Progenitor cell of endocrine pancreas (in vitro differentiated cells): ENCODE results near the gene ANKDD1B. TPM values are rescaled to one million over a fixed set of nuclear protein-coding genes. Genes with fewer than 3 reads are reported as not detected.
"Not testable (repeated sequence)": the region's sequence is repeated elsewhere in the genome, so short reads cannot be mapped to it uniquely, and the experiment has no call there.

ENCODE experiments used
- DNase-seq: peaks from one replicate; pipeline ENCODE4 v3.0.0; 2021; ENCODE audit warnings: low spot score; ENCODE audit not compliant: unreplicated experiment
- H3K27ac Mint-ChIP-seq: 2 replicates; pipeline ENCODE4 v1.8.0; 2021; ENCODE audit warnings: mild to moderate bottlenecking, moderate library complexity, mixed read lengths
- H3K27me3 Mint-ChIP-seq: 2 replicates; pipeline ENCODE4 v1.8.0; 2021; ENCODE audit warnings: mixed read lengths
- H3K36me3 Mint-ChIP-seq: 2 replicates; pipeline ENCODE4 v1.8.0; 2022; ENCODE audit warnings: mixed read lengths; ENCODE audit not compliant: insufficient read depth
- H3K4me1 Mint-ChIP-seq: 2 replicates; pipeline ENCODE4 v1.8.0; 2021; ENCODE audit warnings: low read depth, mixed read lengths
- H3K4me3 Mint-ChIP-seq: 2 replicates; pipeline ENCODE4 v1.8.0; 2021; ENCODE audit warnings: low read depth, mild to moderate bottlenecking, moderate library complexity, mixed read lengths
- H3K9me3 Mint-ChIP-seq: 2 replicates; pipeline ENCODE4 v1.8.0; 2021; ENCODE audit warnings: low read depth, mixed read lengths
- total RNA-seq: library from RNA; stranded (reverse); gene quantifications from 2 replicates; pipeline ENCODE4 v1.2.1, GENCODE V29; 2021
- TF ChIP-seq, protein P1 (sequence below): fragments of 200-600 bp; sonication (generic); IDR thresholded peaks from one replicate; pipeline ENCODE4 v1.5.0; 2021; ENCODE audit warnings: antibody characterized with exemption, mild to moderate bottlenecking; ENCODE audit not compliant: unreplicated experiment

Gene ANKDD1B
- total RNA-seq, 1 donor from 2014 or later, result 2.8 TPM

DNA sequence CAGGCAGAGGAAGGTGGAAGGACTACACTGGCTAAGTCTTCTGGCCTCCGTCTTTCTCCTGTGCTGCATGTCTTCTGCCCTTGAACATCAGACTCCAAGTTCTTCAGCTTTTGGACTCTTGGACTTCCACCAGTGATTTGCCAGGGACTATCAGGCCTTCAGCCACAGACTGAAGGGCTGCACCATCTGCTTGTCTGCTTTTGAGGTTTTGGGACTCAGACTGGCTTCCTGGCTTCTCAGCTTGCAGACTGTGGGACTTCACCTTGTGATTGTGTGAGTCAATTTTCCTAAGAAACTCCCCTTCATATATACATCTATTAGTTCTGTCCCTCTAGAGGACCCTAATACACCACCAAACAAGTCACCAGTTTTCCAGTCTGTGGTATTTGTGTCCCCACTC lies 9.7 kb upstream of the ANKDD1B start:
- Mint-ChIP-seq H3K4me3 (no peak overlapping the region), H3K27ac (no peak overlapping the region), H3K36me3 (peaks cover 12% of the 10 kb centered on the region), H3K9me3 (no peaks in the 10 kb centered on the region), H3K4me1 (peaks cover 2% of the 10 kb centered on the region), H3K27me3 (no peaks in the 10 kb centered on the region)
- TF ChIP-seq, protein P1, sequence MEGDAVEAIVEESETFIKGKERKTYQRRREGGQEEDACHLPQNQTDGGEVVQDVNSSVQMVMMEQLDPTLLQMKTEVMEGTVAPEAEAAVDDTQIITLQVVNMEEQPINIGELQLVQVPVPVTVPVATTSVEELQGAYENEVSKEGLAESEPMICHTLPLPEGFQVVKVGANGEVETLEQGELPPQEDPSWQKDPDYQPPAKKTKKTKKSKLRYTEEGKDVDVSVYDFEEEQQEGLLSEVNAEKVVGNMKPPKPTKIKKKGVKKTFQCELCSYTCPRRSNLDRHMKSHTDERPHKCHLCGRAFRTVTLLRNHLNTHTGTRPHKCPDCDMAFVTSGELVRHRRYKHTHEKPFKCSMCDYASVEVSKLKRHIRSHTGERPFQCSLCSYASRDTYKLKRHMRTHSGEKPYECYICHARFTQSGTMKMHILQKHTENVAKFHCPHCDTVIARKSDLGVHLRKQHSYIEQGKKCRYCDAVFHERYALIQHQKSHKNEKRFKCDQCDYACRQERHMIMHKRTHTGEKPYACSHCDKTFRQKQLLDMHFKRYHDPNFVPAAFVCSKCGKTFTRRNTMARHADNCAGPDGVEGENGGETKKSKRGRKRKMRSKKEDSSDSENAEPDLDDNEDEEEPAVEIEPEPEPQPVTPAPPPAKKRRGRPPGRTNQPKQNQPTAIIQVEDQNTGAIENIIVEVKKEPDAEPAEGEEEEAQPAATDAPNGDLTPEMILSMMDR, result no peak
- no peak for DNase-seq

DNA sequence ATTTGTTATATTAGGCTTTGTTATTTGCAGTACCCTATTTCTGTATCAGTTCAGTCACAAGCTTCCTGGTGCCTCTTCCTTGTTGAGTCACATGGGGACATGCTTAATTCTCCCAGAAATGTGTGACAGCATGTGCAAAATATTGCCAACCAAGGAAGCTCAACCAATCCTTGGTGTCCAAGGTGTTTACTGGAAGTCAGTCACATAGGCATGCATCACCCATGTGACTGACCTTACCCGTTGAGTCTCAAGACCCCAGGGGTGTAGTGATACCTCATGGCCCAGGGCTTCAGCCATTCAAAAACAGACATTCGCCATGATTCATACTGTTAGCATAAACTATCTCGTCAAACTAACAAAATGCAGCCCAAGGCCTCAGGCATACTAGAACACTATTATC lies 9.3 kb upstream of the ANKDD1B start:
- Mint-ChIP-seq H3K27ac (no peak overlapping the region), H3K27me3 (no peaks in the 10 kb centered on the region), H3K4me3 (no peak overlapping the region), H3K4me1 (peaks cover 4% of the 10 kb centered on the region), H3K36me3 (peaks cover 10% of the 10 kb centered on the region), H3K9me3 (no peaks in the 10 kb centered on the region)
- TF ChIP-seq, protein P1, result no peak
- DNase-seq, result no peak

DNA sequence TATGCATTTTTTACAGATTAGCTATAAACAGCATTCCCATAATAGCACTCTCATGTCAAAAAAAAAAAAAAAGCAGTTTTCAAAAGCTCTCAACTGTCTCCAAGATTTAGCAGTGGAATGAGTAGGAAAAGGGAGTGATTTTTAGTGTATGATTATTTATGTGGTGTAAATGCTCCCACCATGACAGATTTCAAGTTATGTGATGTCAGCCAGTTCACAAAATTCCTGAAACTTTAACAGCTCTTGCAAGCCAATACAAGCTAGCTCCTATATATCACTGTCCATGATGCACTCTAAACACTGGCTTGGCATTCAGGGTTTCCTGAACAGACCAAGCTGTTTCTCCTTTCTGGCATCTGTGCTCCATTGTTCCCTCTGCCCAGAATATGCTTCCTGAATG lies 7.9 kb upstream of the ANKDD1B start:
- peak overlapping the region; percentile 3 for H3K27ac Mint-ChIP-seq
- peaks cover 14% of the 10 kb centered on the region for H3K36me3 Mint-ChIP-seq
- no peak overlapping the region for H3K4me3 Mint-ChIP-seq
- TF ChIP-seq, protein P1, result no peak
- no peaks in the 10 kb centered on the region for H3K27me3 Mint-ChIP-seq
- no peaks in the 10 kb centered on the region for H3K9me3 Mint-ChIP-seq
- H3K4me1 Mint-ChIP-seq, result peaks cover 4% of the 10 kb centered on the region
- DNase-seq, result no peak

DNA sequence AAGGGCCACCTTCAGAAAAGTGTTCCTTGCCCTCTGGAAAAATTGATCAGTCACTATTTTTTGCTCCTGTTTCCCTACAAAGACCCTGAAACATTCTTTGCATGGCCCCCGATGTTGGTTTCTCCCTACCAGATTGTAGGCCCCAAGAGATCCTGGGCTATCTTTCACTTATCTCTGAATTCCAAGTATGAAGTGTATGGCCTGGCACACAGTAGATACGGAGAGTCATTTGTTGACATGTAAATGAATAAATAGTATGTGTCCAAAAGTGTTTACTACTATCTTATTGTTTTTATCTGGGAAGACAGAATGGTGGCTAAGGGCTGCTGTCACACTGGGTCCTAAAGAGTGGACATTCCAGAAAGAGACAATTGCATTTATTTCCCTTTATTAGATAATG lies 7.4 kb upstream of the ANKDD1B start:
- Mint-ChIP-seq H3K36me3 (peaks cover 14% of the 10 kb centered on the region), H3K27ac (peak overlapping the region; percentile 3), H3K4me3 (no peak overlapping the region), H3K4me1 (peaks cover 4% of the 10 kb centered on the region), H3K9me3 (no peaks in the 10 kb centered on the region), H3K27me3 (no peaks in the 10 kb centered on the region)
- TF ChIP-seq, protein P1, result no peak
- DNase-seq, result no peak

DNA sequence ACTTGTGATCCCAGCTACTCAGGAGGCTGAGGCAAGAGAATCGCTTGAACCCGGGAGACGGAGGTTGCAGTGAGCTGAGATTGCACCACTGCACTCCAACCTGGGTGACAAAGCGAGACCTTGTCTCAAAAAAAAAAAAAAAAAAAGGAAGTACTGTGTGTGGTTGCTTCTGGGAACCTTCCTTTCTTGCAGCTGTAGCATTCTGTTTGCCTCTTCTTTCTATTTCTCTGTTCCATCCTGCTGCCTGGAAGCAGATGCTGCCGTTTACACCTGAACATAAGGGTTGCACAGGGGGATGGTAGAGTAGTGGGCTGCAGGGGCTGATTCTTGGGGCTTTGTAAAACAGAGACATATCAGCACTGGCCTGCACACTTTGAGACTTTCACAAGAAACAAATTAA lies 3.9 kb upstream of the ANKDD1B start:
- not testable (repeated sequence) for H3K36me3 Mint-ChIP-seq, H3K4me3 Mint-ChIP-seq, H3K27ac Mint-ChIP-seq, H3K9me3 Mint-ChIP-seq, DNase-seq, H3K27me3 Mint-ChIP-seq
- peaks cover 14% of the 10 kb centered on the region for H3K4me1 Mint-ChIP-seq

DNA sequence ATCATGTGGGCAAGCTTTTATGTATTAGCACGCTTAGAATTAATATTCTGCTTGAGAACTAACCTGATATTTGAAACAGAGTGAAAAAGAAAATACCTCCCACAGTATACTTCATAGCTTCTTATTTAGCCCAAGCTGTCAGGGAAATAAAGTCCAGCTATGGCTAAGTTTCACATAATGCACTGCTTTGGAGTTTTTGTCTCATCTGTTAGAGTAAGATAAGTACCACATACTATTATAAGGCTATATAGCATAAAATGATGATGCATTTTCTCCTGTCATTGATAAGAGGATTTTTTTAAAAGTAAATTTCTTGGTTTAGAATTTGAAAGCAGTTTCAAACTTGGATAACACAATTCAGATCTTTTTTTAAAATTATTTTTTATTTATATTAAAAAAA lies 2.4 kb upstream of the ANKDD1B start:
- no peak for DNase-seq
- peaks cover 11% of the 10 kb centered on the region for H3K4me1 Mint-ChIP-seq
- no peaks in the 10 kb centered on the region for H3K27me3 Mint-ChIP-seq
- H3K27ac Mint-ChIP-seq, result no peak overlapping the region
- TF ChIP-seq, protein P1, result no peak
- peaks cover 7% of the 10 kb centered on the region for H3K36me3 Mint-ChIP-seq
- H3K4me3 Mint-ChIP-seq, result no peak overlapping the region
- no peaks in the 10 kb centered on the region for H3K9me3 Mint-ChIP-seq
